Posterior cingulate gyrus (tissue), 11 donors: ENCODE measurements around the gene MEX3A.
"Not testable (repeated sequence)": the region's sequence is repeated elsewhere in the genome, so short reads cannot be mapped to it uniquely, and the experiment has no call there.

Experiments
- DNase-seq, 10 donors: peaks; one replicate each; pipeline versions ENCODE4 v3.0.0 to v3.0.0-alpha.2; 2020 to 2021; ENCODE audit warnings: mixed read lengths in 3 of 10
- intact Hi-C: fragments of 100-400 bp; cut with DNase I; formaldehyde crosslinking; loops from one replicate; pipeline ENCODE4 v1.15.1; 2023

Gene MEX3A

GRCh38 chr1:156119503-156120209 lies 37.4 kb upstream of the MEX3A start:
- DNase-seq: peak in 2 of 10 donors; percentile 46 to 89
- intact Hi-C loops: no loop called here

DNA sequence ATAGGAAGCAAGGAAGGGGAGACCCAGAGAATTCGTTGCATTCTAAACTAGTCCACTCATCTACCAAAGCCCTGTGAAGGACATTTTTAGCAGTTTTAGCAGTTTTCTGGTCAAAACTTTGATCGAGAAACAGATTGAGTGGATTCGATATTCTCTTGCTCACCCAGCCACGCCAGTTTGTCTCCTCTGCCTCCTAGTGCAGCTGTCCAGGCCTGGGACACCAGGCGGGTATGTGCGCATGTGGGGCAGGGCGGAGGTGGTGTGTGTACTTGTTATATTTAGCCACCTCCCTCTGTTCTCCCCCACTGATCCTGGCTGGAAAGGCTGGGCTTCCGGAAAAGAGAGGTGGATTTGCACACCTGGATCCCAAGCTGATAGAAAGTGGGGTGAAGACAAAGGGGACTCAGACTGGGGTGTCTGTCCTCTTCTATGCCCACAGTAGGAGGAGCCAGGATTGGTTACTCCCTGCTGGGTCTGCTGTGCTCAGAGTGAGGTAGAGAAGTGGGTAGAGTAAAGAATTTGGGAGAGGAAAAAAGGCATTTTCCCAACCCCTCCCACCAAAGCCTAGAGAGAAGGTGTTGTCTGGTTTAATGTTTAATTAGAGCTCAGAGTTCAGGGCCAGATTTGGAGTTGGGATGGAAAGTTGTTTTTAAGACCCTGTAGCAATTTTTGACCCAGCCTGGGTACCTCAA lies 36.1 kb upstream of the MEX3A start:
- intact Hi-C loops: no loop called here
- no peak for DNase-seq

- no peak for DNase-seq
- intact Hi-C loops: no loop called here
These were observed 35.3 kb upstream of the MEX3A start for GRCh38 chr1:156117414-156118176.

- DNase-seq, intact Hi-C loops: not testable (repeated sequence)
These were observed 34.5 kb upstream of the MEX3A start for GRCh38 chr1:156116731-156117130.

DNA sequence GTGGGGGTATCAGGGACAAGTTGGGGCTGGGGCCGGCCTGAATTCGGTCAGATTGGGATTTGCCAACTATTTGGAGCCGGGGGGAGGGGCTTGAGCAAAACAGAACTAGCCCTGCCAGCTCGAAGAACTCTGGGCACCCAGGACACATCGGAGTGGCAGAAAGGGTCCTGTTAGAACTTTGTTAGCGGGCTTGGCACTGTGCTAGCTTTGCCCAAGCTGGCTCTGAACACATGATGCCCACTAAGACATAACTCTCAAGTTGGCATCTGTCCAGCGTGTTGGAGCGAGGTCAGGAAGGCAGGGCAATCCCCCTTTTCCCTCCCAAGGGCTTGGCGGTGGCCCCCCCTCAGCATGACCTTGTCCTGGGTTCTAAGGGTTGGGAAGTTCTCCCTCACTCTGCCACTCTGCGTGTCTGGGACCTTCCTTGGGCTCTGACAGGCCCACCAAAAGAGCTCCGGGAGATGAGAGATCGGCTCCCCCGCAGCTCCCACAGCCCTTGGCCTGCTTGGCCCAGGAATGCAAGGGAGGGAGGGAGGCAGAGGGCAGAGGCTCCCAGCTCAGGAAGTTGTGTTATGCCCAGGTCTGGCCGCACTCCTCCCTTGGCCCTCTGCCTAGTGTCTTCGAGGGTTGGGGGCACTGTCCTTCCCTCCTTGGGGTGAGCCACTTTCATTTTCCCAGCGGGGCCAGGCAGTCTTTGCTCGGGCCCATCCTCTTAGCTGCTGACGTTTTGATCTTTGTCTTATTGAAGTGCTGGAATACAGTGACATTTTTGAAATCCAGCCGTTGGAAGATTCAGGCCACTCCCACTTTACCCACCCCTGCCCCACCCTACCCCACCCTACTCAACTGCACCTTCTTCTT lies 33.5 kb upstream of the MEX3A start:
- peak in 3 of 10 donors; percentile 51 to 88 (median 57) for DNase-seq
- intact Hi-C loops: no loop called here

GRCh38 chr1:156114919-156115513 lies 32.8 kb upstream of the MEX3A start:
- intact Hi-C loops: no loop called here
- DNase-seq: peak in 2 of 10 donors; percentile 51 to 90

- DNase-seq: peak; percentile 78 to 98 (median 88)
- intact Hi-C loops: no loop called here
These were observed 32.0 kb upstream of the MEX3A start, which contains the start of gene LMNA for GRCh38 chr1:156114101-156114918. Gene LMNA (plus strand): TSS chr1:156114711. CDS start chr1:156114919, 208 bp downstream.

DNA sequence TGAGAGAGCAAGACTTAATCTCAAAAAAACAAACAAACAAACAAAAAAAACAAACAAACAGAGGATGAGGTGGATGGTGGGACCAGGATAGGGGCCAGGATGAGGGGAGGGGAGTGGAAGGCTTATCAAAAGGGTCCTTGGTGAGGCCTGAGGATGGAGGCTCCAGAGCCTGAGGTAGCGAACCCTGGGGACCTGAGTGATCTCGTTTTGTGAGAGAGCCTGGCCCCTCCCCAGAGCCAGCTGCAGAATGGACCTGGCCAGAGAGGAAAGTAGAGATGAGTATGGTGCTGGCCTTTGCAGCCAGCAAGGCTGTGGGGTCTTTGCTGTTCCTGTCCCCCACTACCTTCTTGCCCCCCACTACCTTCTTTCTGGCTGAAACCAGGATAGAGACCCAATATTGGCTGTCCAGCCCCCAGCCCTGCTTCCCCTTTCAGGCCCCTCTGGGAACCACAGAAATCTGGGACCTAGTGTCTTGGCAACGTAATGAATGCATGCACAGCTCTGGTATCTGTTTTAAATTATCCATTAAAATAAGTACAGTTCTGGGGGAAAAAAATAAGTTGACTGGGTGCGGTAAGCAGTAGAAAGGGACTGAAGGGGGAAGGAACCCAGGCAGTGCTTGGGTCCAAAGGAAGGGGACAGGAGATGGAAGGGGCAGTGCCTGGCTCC lies 31.2 kb upstream of the MEX3A start:
- DNase-seq: no peak
- intact Hi-C loops: no loop called here

DNA sequence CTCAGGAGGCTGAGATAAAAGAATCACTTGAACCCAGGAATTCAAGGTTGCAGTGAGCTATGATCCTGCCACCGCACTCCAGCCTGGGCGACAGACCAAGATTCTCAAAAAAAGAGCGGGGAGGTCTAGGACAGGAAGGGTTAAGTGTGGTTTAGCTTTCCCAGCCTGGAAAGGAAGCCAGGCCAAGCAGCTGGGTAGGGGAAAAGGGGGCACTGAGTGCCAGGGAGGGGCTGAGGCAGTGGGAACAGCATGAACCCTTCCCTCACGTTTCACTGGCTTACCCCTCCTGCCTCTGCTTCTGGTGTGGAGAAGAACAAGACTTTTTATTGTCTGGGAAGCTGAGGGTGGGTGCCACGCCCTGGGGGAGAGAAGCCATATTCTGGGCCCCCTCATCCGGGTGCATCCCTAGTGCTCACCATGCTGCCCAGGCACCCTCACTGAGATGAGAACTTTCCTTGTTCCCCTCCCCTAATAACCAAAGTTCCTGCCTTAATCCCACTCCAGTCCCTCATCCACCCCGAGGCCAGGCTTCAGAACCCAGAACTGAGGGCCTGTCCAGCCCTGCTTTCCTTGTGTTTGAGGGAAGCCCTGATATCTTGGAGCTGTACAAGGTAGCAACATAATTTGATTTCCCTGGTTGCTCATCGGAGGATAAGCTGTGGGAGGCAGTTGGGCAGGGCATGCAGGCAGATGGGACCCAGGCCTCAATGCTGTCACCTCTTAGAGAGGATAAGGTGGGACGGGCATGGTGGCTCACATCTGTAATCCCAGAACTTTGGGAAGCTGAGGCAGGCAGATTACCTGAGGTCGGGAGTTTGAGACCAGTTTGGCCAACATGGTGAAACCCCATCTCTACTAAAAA lies 30.2 kb upstream of the MEX3A start:
- DNase-seq: peak in 3 of 10 donors; percentile 37 to 86 (median 41)

DNA sequence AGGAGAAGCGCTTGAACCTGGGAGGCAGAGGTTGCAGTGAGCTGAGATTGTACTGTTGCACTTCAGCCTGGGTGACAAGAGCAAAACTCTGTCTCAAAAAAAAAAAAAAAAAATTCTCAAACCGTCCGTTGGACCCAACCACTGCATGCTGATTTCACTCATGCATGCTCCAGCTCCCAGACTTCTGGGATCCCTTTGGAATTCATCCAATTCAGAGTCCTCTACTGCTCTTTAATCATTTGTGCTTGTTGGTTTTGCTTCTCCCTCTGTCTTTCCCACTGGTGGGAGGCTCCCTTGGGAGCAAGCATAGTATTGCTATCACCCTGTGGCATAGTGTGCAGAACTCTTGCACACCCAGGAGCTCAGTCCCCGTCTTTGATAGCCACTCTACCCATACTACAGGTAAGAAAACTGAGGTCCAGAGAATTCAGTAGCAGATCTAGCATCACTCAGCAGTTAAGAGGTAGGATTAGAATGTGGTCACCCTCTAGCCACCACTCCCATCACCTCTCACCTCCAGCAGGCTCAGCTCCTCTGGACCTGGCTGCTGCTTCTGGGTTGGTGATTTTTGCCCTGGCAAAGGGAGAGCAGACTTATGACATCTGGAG lies 29.2 kb upstream of the MEX3A start:
- DNase-seq: no peak
- intact Hi-C loops: no loop called here

More for the DNA sequence above, 30.2 kb upstream of the MEX3A start:
- intact Hi-C loops: no loop called here

DNA sequence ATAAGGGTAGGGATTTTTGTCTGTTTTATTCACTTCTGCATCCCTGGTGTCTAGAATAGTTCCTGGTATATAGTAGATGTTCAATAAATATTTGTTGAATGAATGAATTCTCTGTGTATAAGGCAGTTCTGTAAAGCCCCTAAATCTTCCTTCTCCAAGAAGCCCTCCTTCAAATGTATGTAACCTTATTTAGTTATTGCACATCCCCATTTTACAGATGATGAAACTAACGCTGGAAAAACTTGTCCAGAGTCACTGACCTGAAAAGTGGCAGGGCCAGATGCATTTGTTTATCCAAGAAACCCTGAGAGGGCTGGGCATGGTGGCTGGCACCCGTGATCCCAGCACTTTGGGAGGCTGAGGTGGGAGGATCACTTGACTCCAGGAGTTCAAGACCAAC lies 28.0 kb upstream of the MEX3A start:
- intact Hi-C loops: no loop called here
- no peak for DNase-seq

- intact Hi-C loops: no loop called here
- no peak for DNase-seq
These were observed 26.5 kb upstream of the MEX3A start for GRCh38 chr1:156108664-156109241.

DNA sequence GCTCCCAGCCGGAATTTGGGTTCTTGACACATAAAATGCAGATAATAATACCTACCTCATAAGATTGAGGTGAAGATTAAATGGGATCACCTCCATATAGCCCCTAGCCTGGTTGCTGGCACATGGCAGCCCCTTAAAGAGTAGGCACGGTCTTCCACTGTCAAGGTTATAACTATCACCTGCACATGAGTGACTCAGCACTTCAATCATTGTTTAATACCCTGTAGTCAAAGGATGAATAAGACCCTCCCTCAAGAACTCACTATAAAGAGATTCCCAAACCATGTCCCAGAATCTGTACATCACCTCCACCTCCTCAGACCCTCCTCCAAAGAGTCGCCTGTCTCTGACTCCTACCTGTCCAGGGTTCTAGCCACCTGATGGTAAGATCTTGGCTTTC lies 25.8 kb upstream of the MEX3A start:
- intact Hi-C loops: no loop called here

DNA sequence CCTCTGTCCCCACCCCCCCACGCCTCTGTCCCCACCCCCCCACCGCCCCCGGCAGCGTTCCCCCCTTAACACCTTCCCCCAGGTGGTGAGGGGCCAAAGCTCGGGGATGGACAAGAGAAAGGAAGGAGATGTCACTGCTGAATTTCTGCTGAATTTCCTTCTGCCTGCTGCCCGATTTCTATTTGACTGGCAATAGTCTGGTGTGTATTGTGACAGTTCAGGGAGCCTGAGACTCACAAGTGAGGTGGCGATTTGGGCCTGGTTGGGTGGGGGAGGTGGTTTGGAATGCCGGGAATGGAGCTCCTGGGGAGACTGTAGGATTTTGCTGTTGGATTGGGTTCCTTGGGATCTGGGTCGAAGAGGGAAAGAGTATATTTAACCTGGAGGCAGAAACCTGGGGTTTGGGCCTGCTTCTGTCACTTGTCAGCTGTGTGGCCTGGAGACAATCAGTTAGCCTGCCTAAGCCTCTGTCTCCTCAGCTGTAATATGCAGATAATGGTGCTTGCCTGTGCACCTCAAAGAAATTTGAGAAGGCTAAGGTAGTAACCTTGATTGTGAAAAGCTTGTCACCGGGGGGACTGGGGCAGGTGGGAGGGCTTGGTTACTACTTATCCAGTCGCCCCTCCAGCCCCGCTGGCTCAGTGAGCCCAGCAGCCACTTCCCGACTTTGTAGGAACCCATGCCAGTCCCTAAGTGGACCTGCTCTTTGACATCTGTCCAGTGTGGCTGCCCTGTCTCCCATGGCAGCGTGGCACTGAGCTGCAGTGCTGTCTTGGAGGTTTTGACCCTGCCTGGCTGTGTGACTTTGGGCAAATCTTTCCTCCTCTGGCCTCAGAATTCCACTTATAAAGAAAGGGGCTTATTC lies 24.6 kb upstream of the MEX3A start:
- peak in 1 of 10 donors; percentile 85 for DNase-seq
- intact Hi-C loops: no loop called here

More for the DNA sequence above, 25.8 kb upstream of the MEX3A start:
- DNase-seq: no peak
